Measurements from ENCODE around the gene KDM1A.

Gene KDM1A

GRCh38 chr1:23019094-23019862 is at the start of gene KDM1A:
KDM1A (plus strand) TSS chr1:23019468; CDS start chr1:23019597, 129 bp downstream.
- DNase-seq (ENCODE audit: extremely low read depth, insufficient read length) = peak; percentile 99
- peak within 1 kb of the TSS; percentile 90 for H3K4me3 ChIP-seq (replicated peaks; ENCODE audit: low read depth, low read length)
- peak; percentile 37 for TF ChIP-seq CTCF (IDR thresholded peaks at IDR 0.05; ENCODE audit: insufficient read depth, low read length, poor library complexity, severe bottlenecking)
- no peaks in the 10 kb centered on the region for H3K27me3 ChIP-seq (replicated peaks; ENCODE audit: control insufficient read depth, insufficient read depth, low read length)
- no peaks in the 10 kb centered on the region for H3K36me3 ChIP-seq (ENCODE audit: control insufficient read depth, insufficient read depth, low read length)

DNA sequence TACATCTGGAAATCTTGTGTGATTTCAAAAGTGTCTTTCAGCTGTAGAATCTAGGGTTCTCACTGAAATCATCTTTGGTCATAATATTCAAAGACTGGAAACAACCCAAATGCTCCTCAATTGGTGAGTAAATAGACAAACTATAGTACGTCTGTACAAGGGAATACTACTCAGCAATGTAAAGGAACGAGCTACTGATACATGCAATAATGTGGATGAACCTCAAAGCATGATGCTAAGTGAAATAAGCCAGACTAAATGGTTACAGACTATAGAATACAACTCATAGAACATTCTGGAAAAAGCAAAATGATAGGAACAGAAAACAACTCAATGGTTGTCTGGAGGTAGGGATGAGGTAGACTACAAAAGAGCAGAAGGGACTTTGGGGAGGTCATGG is 49.2 kb upstream of the KDM1A start:
- H3K36me3 ChIP-seq (ENCODE audit: control insufficient read depth, insufficient read depth, low read length) = no peaks in the 10 kb centered on the region
- no peak for TF ChIP-seq CTCF (IDR thresholded peaks at IDR 0.05; ENCODE audit: insufficient read depth, low read length, poor library complexity, severe bottlenecking)
- no peaks in the 10 kb centered on the region; the same call in none of the 2 replicates for H3K27me3 ChIP-seq (replicated peaks; ENCODE audit: control insufficient read depth, insufficient read depth, low read length)
- no peak overlapping the region for H3K4me3 ChIP-seq (replicated peaks; ENCODE audit: low read depth, low read length)
- no peak for DNase-seq (ENCODE audit: extremely low read depth, insufficient read length)

DNA sequence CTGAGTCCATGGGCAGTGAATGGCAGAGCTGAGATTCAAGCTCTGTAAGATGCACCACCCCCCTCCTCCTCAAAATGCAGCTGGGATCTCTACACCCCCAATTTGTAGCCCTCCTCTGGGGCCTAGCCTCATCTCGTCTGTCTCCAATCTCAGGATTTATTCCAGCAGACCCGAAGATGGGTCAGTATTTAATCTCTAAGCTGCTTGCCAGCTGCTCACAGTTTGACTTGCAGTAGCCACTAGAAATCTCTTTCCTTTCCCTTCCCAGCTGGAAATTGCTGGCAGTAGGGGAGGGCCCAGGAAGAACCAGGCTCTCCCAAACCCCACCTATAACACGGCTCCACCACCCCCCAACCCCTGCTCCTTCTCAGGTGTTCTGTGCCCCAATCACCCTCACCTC is 48.1 kb upstream of the KDM1A start:
- no peak for DNase-seq (ENCODE audit: extremely low read depth, insufficient read length)
- no peak overlapping the region for H3K4me3 ChIP-seq (replicated peaks; ENCODE audit: low read depth, low read length)
- H3K27me3 ChIP-seq (replicated peaks; ENCODE audit: control insufficient read depth, insufficient read depth, low read length) = no peaks in the 10 kb centered on the region; the same call in none of the 2 replicates
- no peak for TF ChIP-seq CTCF (IDR thresholded peaks at IDR 0.05; ENCODE audit: insufficient read depth, low read length, poor library complexity, severe bottlenecking)
- H3K36me3 ChIP-seq (ENCODE audit: control insufficient read depth, insufficient read depth, low read length) = no peaks in the 10 kb centered on the region

DNA sequence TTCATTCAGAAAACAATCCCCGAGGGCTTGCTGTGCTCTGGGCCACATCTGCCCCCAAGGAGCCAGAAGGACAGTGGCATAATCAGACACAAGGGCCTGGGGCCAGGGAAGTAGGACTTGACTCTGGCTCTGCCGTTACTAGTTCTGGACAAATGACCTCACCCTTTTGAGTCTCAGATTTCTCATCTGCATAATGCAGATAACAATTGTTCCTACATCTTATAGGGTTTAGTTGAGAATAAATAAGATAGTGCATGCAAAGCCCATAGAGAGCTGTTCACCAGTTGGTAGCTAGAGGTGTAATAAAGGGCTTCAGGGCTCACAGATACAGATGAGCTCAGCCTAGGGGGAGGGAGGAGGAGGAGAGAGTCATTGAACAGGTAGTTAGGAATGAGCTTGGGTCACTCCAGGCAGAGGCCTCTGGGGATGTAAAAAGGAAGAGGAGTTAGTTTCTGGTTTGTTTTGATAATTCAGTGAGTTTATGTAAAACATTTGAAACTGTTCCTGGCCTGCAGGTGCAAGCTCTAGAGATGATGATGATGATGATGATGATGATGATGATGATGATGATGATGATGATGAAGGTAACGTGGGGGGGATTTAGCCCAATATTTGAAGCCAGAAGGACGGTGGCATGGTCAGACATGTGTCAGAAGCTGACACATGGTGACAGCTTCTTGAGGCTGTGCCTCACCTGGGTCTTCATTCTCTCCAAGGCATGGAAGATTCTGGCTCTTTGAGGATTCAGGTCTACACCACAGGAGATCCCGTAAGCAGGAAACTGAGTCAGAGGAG is 47.5 kb upstream of the KDM1A start:
- TF ChIP-seq CTCF (IDR thresholded peaks at IDR 0.05; ENCODE audit: insufficient read depth, low read length, poor library complexity, severe bottlenecking) = no peak

DNA sequence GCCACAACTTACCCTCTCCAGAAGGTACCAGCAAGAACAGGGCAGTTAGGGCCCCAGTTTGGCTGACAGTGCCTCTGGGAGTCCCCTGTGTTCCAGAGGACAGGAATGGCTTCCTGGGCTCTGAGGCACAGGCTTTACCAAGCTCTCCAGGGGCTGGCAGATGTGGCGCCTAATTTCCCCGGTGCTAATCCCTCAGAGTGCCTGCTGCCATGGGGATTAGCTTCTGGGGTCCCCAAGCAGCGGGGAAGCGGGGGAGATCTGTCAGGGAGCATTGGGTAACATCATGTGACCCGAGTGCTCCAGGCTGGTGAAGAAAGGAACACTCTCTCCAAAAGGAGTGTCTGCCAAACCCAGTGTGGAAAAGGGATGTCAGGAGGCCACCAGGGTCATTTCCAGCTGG is 46.5 kb upstream of the KDM1A start, which contains the start of gene LACTBL1:
TSS of gene LACTBL1 (minus strand) at position 107 of the 400 bp plus-strand sequence. CDS start 550 bp downstream, outside the sequence.
- DNase-seq (ENCODE audit: extremely low read depth, insufficient read length) = no peak
- no peak for TF ChIP-seq CTCF (IDR thresholded peaks at IDR 0.05; ENCODE audit: insufficient read depth, low read length, poor library complexity, severe bottlenecking)
- H3K27me3 ChIP-seq (replicated peaks; ENCODE audit: control insufficient read depth, insufficient read depth, low read length) = no peaks in the 10 kb centered on the region; the same call in none of the 2 replicates
- no peak within 1 kb of the TSS for H3K4me3 ChIP-seq (replicated peaks; ENCODE audit: low read depth, low read length)
- H3K36me3 ChIP-seq (ENCODE audit: control insufficient read depth, insufficient read depth, low read length) = no peaks in the 10 kb centered on the region

More for the DNA sequence above, 47.5 kb upstream of the KDM1A start:
- H3K4me3 ChIP-seq (replicated peaks; ENCODE audit: low read depth, low read length) = no peak overlapping the region
- no peaks in the 10 kb centered on the region; the same call in none of the 2 replicates for H3K27me3 ChIP-seq (replicated peaks; ENCODE audit: control insufficient read depth, insufficient read depth, low read length)
- H3K36me3 ChIP-seq (ENCODE audit: control insufficient read depth, insufficient read depth, low read length) = no peaks in the 10 kb centered on the region
- no peak for DNase-seq (ENCODE audit: extremely low read depth, insufficient read length)

Measured in GM06990 (cell line).